Measurements from ENCODE around the gene NR2F1-AS1.

NR2F1-AS1 gene

GRCh38 chr5:93608855-93609254 is 27.8 kb upstream of the NR2F1-AS1 start:
- TF ChIP-seq CTCF (IDR thresholded peaks at IDR 0.05; ENCODE audit: borderline replicate concordance, insufficient read depth, low read depth, low read length): no peak

GRCh38 chr5:93607367-93608258 is 26.6 kb upstream of the NR2F1-AS1 start:
- H3K4me3 ChIP-seq (ENCODE audit: low read depth, low read length): no peak overlapping the region

More at GRCh38 chr5:93608855-93609254, 27.8 kb upstream of the NR2F1-AS1 start:
- H3K4me3 ChIP-seq (ENCODE audit: low read depth, low read length): no peak overlapping the region

GRCh38 chr5:93606382-93606752 is 25.3 kb upstream of the NR2F1-AS1 start:
- no peak for TF ChIP-seq CTCF (IDR thresholded peaks at IDR 0.05; ENCODE audit: borderline replicate concordance, insufficient read depth, low read depth, low read length)

More at GRCh38 chr5:93607367-93608258, 26.6 kb upstream of the NR2F1-AS1 start:
- peak; percentile 63 for TF ChIP-seq CTCF (IDR thresholded peaks at IDR 0.05; ENCODE audit: borderline replicate concordance, insufficient read depth, low read depth, low read length)

GRCh38 chr5:93604644-93605515 is 23.9 kb upstream of the NR2F1-AS1 start:
- H3K4me3 ChIP-seq (ENCODE audit: low read depth, low read length): no peak overlapping the region

More at GRCh38 chr5:93606382-93606752, 25.3 kb upstream of the NR2F1-AS1 start:
- no peak overlapping the region for H3K4me3 ChIP-seq (ENCODE audit: low read depth, low read length)

GRCh38 chr5:93603793-93604643 is 23.0 kb upstream of the NR2F1-AS1 start:
- no peak overlapping the region for H3K4me3 ChIP-seq (ENCODE audit: low read depth, low read length)
- TF ChIP-seq CTCF (IDR thresholded peaks at IDR 0.05; ENCODE audit: borderline replicate concordance, insufficient read depth, low read depth, low read length): no peak

More at GRCh38 chr5:93604644-93605515, 23.9 kb upstream of the NR2F1-AS1 start:
- TF ChIP-seq CTCF (IDR thresholded peaks at IDR 0.05; ENCODE audit: borderline replicate concordance, insufficient read depth, low read depth, low read length): no peak

- H3K4me3 ChIP-seq (ENCODE audit: low read depth, low read length): no peak overlapping the region
- TF ChIP-seq CTCF (IDR thresholded peaks at IDR 0.05; ENCODE audit: borderline replicate concordance, insufficient read depth, low read depth, low read length): no peak
Measured at GRCh38 chr5:93603078-93603792, 22.2 kb upstream of the NR2F1-AS1 start.

All from GM12875 (cell line).